GM21825 (cell line): ENCODE results near the gene ANKRD40.
"Not testable (repeated sequence)": the region's sequence is repeated elsewhere in the genome, so short reads cannot be mapped to it uniquely, and the experiment has no call there.

Experiments
- ATAC-seq: cut with Tn5 transposase; IDR thresholded peaks from one replicate; pipeline ENCODE4 v1.9.1; 2021; ENCODE audit warnings: mild to moderate bottlenecking, moderate library complexity; ENCODE audit not compliant: unreplicated experiment

ANKRD40 gene

GRCh38 chr17:50687200-50688066 lies 20.3 kb downstream of the ANKRD40 start:
- ATAC-seq = no peak

GRCh38 chr17:50686494-50687199 lies 21.1 kb downstream of the ANKRD40 start:
- no peak for ATAC-seq

- ATAC-seq = no peak
Observed at GRCh38 chr17:50685691-50686493, 21.8 kb downstream of the ANKRD40 start.

- ATAC-seq = no peak
Observed at GRCh38 chr17:50685334-50685665, 22.4 kb downstream of the ANKRD40 start.

GRCh38 chr17:50684612-50685333 lies 22.9 kb downstream of the ANKRD40 start:
- no peak for ATAC-seq

GRCh38 chr17:50684288-50684611 lies 23.5 kb downstream of the ANKRD40 start:
- ATAC-seq = no peak

GRCh38 chr17:50683434-50684287 lies 24.1 kb downstream of the ANKRD40 start:
- ATAC-seq = no peak

- ATAC-seq = no peak
Observed at GRCh38 chr17:50682938-50683337, 24.8 kb downstream of the ANKRD40 start.

- no peak for ATAC-seq
Observed at GRCh38 chr17:50682441-50682840, 25.3 kb downstream of the ANKRD40 start.

- ATAC-seq = no peak
Observed at GRCh38 chr17:50681263-50682200, 26.2 kb downstream of the ANKRD40 start.

GRCh38 chr17:50680543-50681262 lies 27.0 kb downstream of the ANKRD40 start:
- ATAC-seq = not testable (repeated sequence)

- no peak for ATAC-seq
Observed at GRCh38 chr17:50680126-50680525, 27.6 kb downstream of the ANKRD40 start.

GRCh38 chr17:50679008-50679544 lies 28.6 kb downstream of the ANKRD40 start:
- ATAC-seq = no peak

GRCh38 chr17:50677851-50678375 lies 29.8 kb downstream of the ANKRD40 start:
- ATAC-seq = no peak

- ATAC-seq = no peak
Observed at GRCh38 chr17:50676065-50676975, 31.4 kb downstream of the ANKRD40 start.

GRCh38 chr17:50675627-50676026 lies 32.1 kb downstream of the ANKRD40 start:
- no peak for ATAC-seq

GRCh38 chr17:50675190-50675589 lies 32.5 kb downstream of the ANKRD40 start:
- ATAC-seq = no peak
